HL-60 (cell line): Measurements from ENCODE around the gene EEPD1.
A peak's percentile ranks its signal among the peaks of the same experiment; 100 is the strongest.

ENCODE experiments used
- DNase-seq, 2 experiments: peaks; one replicate each; pipeline ENCODE4 v3.0.0-alpha.2; 2010 to 2020; ENCODE audit warnings: low read depth in 1 of 2, low spot score in 1 of 2
- H3K27ac ChIP-seq: fragments of 250-450 bp; sonication (Bioruptor Pico); replicated peaks from 2 replicates; pipeline ENCODE4 v1.5.1; 2020; ENCODE audit warnings: mild to moderate bottlenecking, moderate library complexity
- H3K27me3 ChIP-seq: fragments of 250-450 bp; sonication (Bioruptor Pico); 2 replicates; pipeline ENCODE4 v1.5.1; 2021; ENCODE audit warnings: mild to moderate bottlenecking, moderate library complexity; ENCODE audit not compliant: insufficient read depth, poor library complexity, severe bottlenecking
- H3K4me3 ChIP-seq: replicated peaks from 2 replicates; pipeline ENCODE4 v1.5.1; 2011; ENCODE audit warnings: mild to moderate bottlenecking, control low read depth, low read length; ENCODE audit not compliant: insufficient read depth
- CTCF ChIP-seq: IDR thresholded peaks from one replicate; pipeline ENCODE4 v1.5.1; 2011; ENCODE audit warnings: low read length, control low read depth, inconsistent platforms; ENCODE audit not compliant: insufficient read depth
- GABPA ChIP-seq: IDR thresholded peaks from 2 replicates; pipeline ENCODE4 v1.6.1; 2012; ENCODE audit warnings: low read depth
- POLR2AphosphoS5 ChIP-seq: IDR thresholded peaks from 2 replicates; pipeline ENCODE4 v1.6.1; 2012; ENCODE audit warnings: low read depth
- REST ChIP-seq: IDR thresholded peaks from 2 replicates; pipeline ENCODE4 v1.6.1; 2012; ENCODE audit warnings: low read depth; ENCODE audit not compliant: insufficient replicate concordance
- SPI1 ChIP-seq: IDR thresholded peaks from 2 replicates; pipeline ENCODE4 v1.6.1; 2012; ENCODE audit warnings: low read depth, mild to moderate bottlenecking, borderline replicate concordance

Gene EEPD1

DNA sequence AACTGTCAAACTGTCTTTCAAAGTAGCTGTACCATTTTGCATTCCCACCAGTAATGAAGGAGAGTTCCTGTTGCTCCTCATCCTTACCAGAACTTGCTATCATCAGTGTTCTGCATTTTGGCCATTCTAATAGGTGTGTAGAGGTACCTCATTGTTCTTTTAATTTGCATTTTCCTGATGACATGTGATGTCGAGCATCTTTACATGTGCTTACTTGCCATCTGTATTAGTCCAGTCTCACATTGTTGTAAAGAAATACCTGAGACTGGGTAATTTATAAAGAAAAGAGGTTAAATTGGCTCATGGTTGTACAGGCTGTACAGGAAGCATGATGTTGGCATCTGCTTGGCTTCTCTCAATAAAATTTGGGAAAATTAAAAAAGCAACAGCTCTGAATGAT, 38.7 kb upstream of the EEPD1 start:
- no peak for TF ChIP-seq POLR2AphosphoS5
- TF ChIP-seq CTCF, result no peak
- no peak for TF ChIP-seq SPI1
- no peak for TF ChIP-seq GABPA
- no peak for TF ChIP-seq REST
- no peak overlapping the region for H3K4me3 ChIP-seq
- DNase-seq, result no peak
- no peak overlapping the region for H3K27ac ChIP-seq
- no peaks in the 10 kb centered on the region for H3K27me3 ChIP-seq

- no peaks in the 10 kb centered on the region for H3K27me3 ChIP-seq
- peak in 1 of 2 experiments; percentile 43 for DNase-seq
- H3K4me3 ChIP-seq, result no peak overlapping the region
- no peak overlapping the region for H3K27ac ChIP-seq
- TF ChIP-seq GABPA (no peak), POLR2AphosphoS5 (no peak), CTCF (no peak), SPI1 (no peak), REST (no peak)
These were observed 37.4 kb upstream of the EEPD1 start for GRCh38 chr7:36115448-36116321.

- TF ChIP-seq CTCF (no peak), POLR2AphosphoS5 (no peak), REST (no peak), GABPA (no peak), SPI1 (no peak)
- DNase-seq, result no peak
- no peak overlapping the region for H3K27ac ChIP-seq
- H3K4me3 ChIP-seq, result no peak overlapping the region
- H3K27me3 ChIP-seq, result no peaks in the 10 kb centered on the region
These were observed 36.5 kb upstream of the EEPD1 start for GRCh38 chr7:36116347-36117202.
